Activated naive CD4-positive, alpha-beta T cell treated with anti-CD3 and anti-CD28 coated beads for 36 hours (primary cell): Measurements from ENCODE around the gene AIM2. TPM values are rescaled to one million over a fixed set of nuclear protein-coding genes. Genes with fewer than 3 reads are reported as not detected.

ENCODE experiments used
- CTCF ChIA-PET: fragments of 350-600 bp; sonication (Branson Sonifier 250); formaldehyde crosslinking; loops from one replicate; lab custom pipeline; 2021; ENCODE audit warnings: antibody characterized with exemption; lab: Charles Lee
- DNase-seq: peaks from one replicate; pipeline ENCODE4 v3.0.0-alpha.2; 2020
- H3K27ac Mint-ChIP-seq: one replicate; pipeline ENCODE4 v1.8.0; 2021; ENCODE audit warnings: mild to moderate bottlenecking, mixed read lengths
- H3K27me3 Mint-ChIP-seq: one replicate; pipeline ENCODE4 v1.8.0; 2021; ENCODE audit warnings: low read depth, mixed read lengths
- H3K36me3 Mint-ChIP-seq: one replicate; pipeline ENCODE4 v1.8.0; 2021; ENCODE audit warnings: low read depth, mixed read lengths
- H3K4me1 Mint-ChIP-seq: one replicate; pipeline ENCODE4 v1.8.0; 2021; ENCODE audit warnings: low read depth, mixed read lengths
- H3K4me3 Mint-ChIP-seq: one replicate; pipeline ENCODE4 v1.8.0; 2021; ENCODE audit warnings: mild to moderate bottlenecking, moderate library complexity, mixed read lengths
- H3K9me3 Mint-ChIP-seq: one replicate; pipeline ENCODE4 v1.8.0; 2021; ENCODE audit warnings: mixed read lengths
- intact Hi-C: fragments of 100-400 bp; cut with micrococcal nuclease; formaldehyde crosslinking; loops from one replicate; pipeline ENCODE4 v1.15.1; 2023
- total RNA-seq, 2 experiments: library from RNA; stranded (reverse); gene quantifications; one replicate each; pipeline ENCODE4 v1.2.3, GENCODE V29; 2021

The AIM2 gene
- total RNA-seq, 2 experiments from 2014 or later: 12.2 to 13.7 TPM

- no peak overlapping the region for H3K4me3 Mint-ChIP-seq
- peaks cover 49% of the 10 kb centered on the region for H3K4me1 Mint-ChIP-seq
- no peaks in the 10 kb centered on the region for H3K27me3 Mint-ChIP-seq
- H3K9me3 Mint-ChIP-seq: no peaks in the 10 kb centered on the region
- H3K36me3 Mint-ChIP-seq: no peaks in the 10 kb centered on the region
- DNase-seq: no peak
- H3K27ac Mint-ChIP-seq: peak overlapping the region; percentile 60
- CTCF ChIA-PET: interaction anchor here (1.0 to 5.0 kb wide), 2 partner anchors 14 to 74 kb away, joined by 3 to 50 read pairs; partner anchors contain the start of gene AIM2
- intact Hi-C loops: loop anchor here (1.0 kb wide), 1 partner anchor 14 kb away; no protein-coding TSS in a partner anchor
Measured at GRCh38 chr1:159091180-159091560, 14.6 kb upstream of the AIM2 start.

DNA sequence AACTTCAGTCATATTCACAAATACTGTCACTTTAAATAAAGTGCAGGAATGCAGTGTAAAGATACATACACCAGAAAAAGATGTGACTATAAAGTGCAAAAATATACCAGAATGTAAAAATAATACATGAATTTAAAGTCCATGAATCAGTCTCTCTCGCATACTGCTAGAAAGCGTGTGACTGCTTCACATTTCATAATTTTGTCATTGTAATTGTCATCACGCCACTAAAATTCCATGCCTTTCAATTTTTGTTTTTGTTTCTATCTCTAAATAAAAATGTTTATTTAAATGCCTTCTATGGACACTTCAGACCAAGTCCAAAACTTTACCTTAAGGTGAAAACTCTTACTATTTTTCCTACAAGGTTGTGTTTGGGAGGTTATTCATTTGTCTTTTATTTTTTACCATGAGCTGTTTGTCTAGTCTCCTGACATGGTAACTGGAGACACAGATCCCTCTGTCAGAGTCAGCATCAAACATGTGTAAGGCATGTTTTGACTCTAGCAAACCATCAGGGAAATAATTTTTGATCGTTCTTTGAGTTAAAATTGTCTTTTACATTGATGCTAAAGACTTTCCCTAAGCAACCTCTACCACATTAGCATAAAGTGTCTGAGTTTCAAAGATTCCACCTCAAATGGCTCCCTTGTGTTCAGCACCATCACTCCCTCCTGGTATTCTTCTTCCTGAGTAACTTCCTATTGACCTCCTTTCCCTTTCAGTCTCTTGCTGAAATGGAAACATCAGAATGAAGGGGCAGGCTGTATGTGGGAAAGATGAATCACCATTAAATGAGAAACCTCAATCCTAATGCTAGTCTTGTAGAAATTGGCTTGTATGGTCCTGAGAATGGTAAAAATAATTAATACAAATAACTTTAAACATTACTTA lies 14.0 kb upstream of the AIM2 start:
- no peaks in the 10 kb centered on the region for H3K9me3 Mint-ChIP-seq
- no peak overlapping the region for H3K4me3 Mint-ChIP-seq

DNA sequence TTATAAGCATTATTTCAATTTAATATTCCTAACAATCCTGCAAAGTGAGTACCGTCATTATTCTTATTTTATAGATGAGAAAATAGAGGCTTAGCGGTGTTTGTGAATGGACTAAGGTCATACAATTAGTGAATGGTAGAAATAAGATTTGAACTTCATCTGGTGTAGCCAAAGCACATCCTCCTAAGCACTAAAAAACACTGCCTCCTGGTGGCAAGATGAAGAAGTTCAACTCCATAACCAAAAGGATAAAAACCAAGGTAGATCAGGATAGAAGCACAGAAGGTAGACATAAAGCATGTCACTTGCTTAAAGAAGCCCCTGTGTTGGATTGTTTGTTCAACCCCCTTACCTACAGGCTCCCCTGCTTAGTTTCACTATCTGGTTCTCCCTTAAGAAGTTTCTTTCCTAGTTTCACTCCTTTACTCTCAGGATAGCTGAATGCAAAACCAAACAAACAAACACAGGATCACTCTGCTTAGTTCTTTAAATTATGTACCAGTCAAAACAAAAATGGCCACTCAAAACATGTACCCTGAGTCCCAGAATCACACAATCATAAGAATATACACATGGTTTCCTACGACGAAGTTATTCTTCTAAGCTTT lies 12.7 kb upstream of the AIM2 start:
- peaks cover 49% of the 10 kb centered on the region for H3K4me1 Mint-ChIP-seq
- CTCF ChIA-PET: interaction anchor here (0.7 to 5.0 kb wide), 9 partner anchors 12 to 121 kb away, joined by 3 to 50 read pairs (median 5); partner anchors contain the start of genes AIM2 and IFI16
- H3K36me3 Mint-ChIP-seq: no peaks in the 10 kb centered on the region
- H3K4me3 Mint-ChIP-seq: no peak overlapping the region
- peak overlapping the region; percentile 47 for H3K27ac Mint-ChIP-seq
- H3K27me3 Mint-ChIP-seq: no peaks in the 10 kb centered on the region
- intact Hi-C loops: loop anchor here (2.0 to 5.0 kb wide), 2 partner anchors 74 to 582 kb away; no protein-coding TSS in a partner anchor
- H3K9me3 Mint-ChIP-seq: no peaks in the 10 kb centered on the region
- DNase-seq: peak; percentile 44

More for the DNA sequence above, 14.0 kb upstream of the AIM2 start:
- Mint-ChIP-seq H3K4me1 (peaks cover 49% of the 10 kb centered on the region), H3K27me3 (no peaks in the 10 kb centered on the region), H3K27ac (peak overlapping the region; percentile 1), H3K36me3 (no peaks in the 10 kb centered on the region)
- no peak for DNase-seq
- intact Hi-C loops: loop anchor here (1.0 kb wide), 1 partner anchor 13 kb away; no protein-coding TSS in a partner anchor
- CTCF ChIA-PET: interaction anchor here (1.0 to 5.0 kb wide), 6 partner anchors 13 to 92 kb away, joined by 3 to 50 read pairs (median 7); partner anchors contain the start of gene AIM2

GRCh38 chr1:159088546-159089183 lies 12.1 kb upstream of the AIM2 start:
- H3K27ac Mint-ChIP-seq: peak overlapping the region; percentile 47
- DNase-seq: no peak
- no peaks in the 10 kb centered on the region for H3K27me3 Mint-ChIP-seq
- no peak overlapping the region for H3K4me3 Mint-ChIP-seq
- intact Hi-C loops: loop anchor here (2.0 to 5.0 kb wide), 2 partner anchors 74 to 581 kb away; no protein-coding TSS in a partner anchor
- H3K9me3 Mint-ChIP-seq: no peaks in the 10 kb centered on the region
- CTCF ChIA-PET: interaction anchor here (0.7 to 5.0 kb wide), 7 partner anchors 11 to 122 kb away, joined by 3 to 50 read pairs (median 6); partner anchors contain the start of genes AIM2 and IFI16
- no peaks in the 10 kb centered on the region for H3K36me3 Mint-ChIP-seq
- H3K4me1 Mint-ChIP-seq: peaks cover 49% of the 10 kb centered on the region

- DNase-seq: no peak
- Mint-ChIP-seq H3K4me3 (no peak overlapping the region), H3K4me1 (peaks cover 49% of the 10 kb centered on the region), H3K9me3 (no peaks in the 10 kb centered on the region), H3K36me3 (no peaks in the 10 kb centered on the region), H3K27me3 (no peaks in the 10 kb centered on the region), H3K27ac (no peak overlapping the region)
- intact Hi-C loops: loop anchor here (2.0 to 5.0 kb wide), 2 partner anchors 73 to 581 kb away; no protein-coding TSS in a partner anchor
- CTCF ChIA-PET: interaction anchor here (1.2 to 5.0 kb wide), 5 partner anchors 11 to 89 kb away, joined by 4 to 50 read pairs (median 8); partner anchors contain the start of gene AIM2
Measured at GRCh38 chr1:159088050-159088449, 11.5 kb upstream of the AIM2 start.

- no peak for DNase-seq
- Mint-ChIP-seq H3K27me3 (no peaks in the 10 kb centered on the region), H3K36me3 (no peaks in the 10 kb centered on the region), H3K4me1 (peaks cover 24% of the 10 kb centered on the region), H3K27ac (no peak overlapping the region), H3K9me3 (no peaks in the 10 kb centered on the region), H3K4me3 (no peak overlapping the region)
- intact Hi-C loops: loop anchor here (5.0 kb wide), 1 partner anchor 578 kb away; no protein-coding TSS in a partner anchor
- CTCF ChIA-PET: interaction anchor here (2.0 kb wide), 1 partner anchor 8 kb away, joined by 11 read pairs; the partner anchor contains the start of gene AIM2
Measured at GRCh38 chr1:159084867-159085266, 8.3 kb upstream of the AIM2 start.

DNA sequence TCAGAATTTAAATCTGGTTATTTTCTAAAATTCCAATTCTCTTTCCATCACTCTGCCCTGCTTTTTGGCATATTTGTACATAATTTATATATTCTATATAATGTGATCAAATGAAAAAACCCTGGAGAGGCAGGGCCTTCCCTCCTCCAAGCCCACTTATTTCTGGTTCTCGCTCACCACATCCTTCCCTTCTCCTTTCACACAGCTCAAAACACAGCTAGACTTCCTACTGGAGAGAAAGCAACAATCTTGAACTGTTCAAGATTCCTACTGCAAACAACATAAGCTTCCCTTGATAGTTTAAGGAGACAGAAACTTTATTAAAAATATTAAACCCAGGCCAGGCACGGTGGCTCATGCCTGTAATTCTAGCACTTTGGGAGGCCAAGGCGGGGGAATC lies 7.6 kb upstream of the AIM2 start:
- CTCF ChIA-PET: interaction anchor here (1.1 kb wide), 1 partner anchor 55 kb away, joined by 3 read pairs; no protein-coding TSS in a partner anchor
- H3K4me3 Mint-ChIP-seq: no peak overlapping the region
- H3K4me1 Mint-ChIP-seq: peaks cover 23% of the 10 kb centered on the region
- H3K27me3 Mint-ChIP-seq: no peaks in the 10 kb centered on the region
- no peak overlapping the region for H3K27ac Mint-ChIP-seq
- H3K36me3 Mint-ChIP-seq: no peaks in the 10 kb centered on the region
- DNase-seq: no peak
- no peaks in the 10 kb centered on the region for H3K9me3 Mint-ChIP-seq
- intact Hi-C loops: no loop called here

DNA sequence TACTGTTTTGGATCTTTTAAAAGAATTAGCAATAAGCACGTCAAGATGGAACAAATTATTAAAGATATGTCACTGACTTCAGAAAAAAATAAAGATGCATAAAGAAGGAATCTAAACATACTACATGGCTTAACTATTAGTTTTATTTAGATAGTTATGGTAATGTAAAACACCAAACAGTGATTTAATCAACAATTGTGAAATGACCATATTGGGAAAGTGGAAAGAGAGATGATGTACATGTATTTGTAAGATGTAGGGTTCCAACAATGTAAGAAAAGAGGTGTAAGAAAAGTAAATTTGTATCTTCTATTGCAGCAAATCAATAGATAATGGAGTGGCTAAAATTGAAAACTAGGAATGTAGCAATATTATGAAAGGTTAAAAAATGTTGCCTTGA lies 6.4 kb upstream of the AIM2 start:
- Mint-ChIP-seq H3K4me3 (no peak overlapping the region), H3K4me1 (peaks cover 15% of the 10 kb centered on the region), H3K36me3 (no peaks in the 10 kb centered on the region), H3K27me3 (no peaks in the 10 kb centered on the region), H3K27ac (no peak overlapping the region), H3K9me3 (no peaks in the 10 kb centered on the region)
- CTCF ChIA-PET: interaction anchor here (1.3 kb wide), 1 partner anchor 11 kb away, joined by 4 read pairs; no protein-coding TSS in a partner anchor
- no peak for DNase-seq
- intact Hi-C loops: no loop called here

DNA sequence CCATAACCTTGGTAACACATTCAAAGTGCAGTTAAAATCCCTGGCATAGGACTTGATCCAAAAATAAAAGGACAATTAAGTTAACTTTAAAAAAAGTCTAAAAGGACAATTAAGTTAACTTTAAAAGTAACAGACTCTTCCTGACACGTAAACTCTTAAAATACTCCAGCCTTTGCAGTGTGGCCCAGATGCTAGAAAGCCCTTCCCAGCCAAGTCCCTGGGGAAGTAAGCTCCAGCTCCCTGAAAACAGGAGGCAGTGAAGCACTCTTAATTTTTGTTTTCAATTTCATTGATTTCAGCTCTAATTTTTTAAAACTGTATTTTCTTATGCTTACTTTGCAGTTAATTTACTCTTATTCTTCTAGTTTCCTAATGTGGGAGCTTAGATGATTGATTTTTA lies 5.1 kb upstream of the AIM2 start:
- Mint-ChIP-seq H3K4me3 (no peak overlapping the region), H3K36me3 (no peaks in the 10 kb centered on the region), H3K4me1 (peaks cover 22% of the 10 kb centered on the region), H3K9me3 (no peaks in the 10 kb centered on the region), H3K27me3 (no peaks in the 10 kb centered on the region), H3K27ac (no peak overlapping the region)
- no peak for DNase-seq
- intact Hi-C loops: no loop called here
- CTCF ChIA-PET: interaction anchor here (0.5 to 1.1 kb wide), 2 partner anchors 9 to 554 kb away, joined by 3 read pairs; no protein-coding TSS in a partner anchor

GRCh38 chr1:159079525-159079924 lies 3.0 kb upstream of the AIM2 start:
- Mint-ChIP-seq H3K9me3 (no peaks in the 10 kb centered on the region), H3K4me1 (peaks cover 26% of the 10 kb centered on the region), H3K27me3 (no peaks in the 10 kb centered on the region), H3K27ac (no peak overlapping the region), H3K36me3 (no peaks in the 10 kb centered on the region), H3K4me3 (no peak overlapping the region)
- intact Hi-C loops: loop anchor here (5.0 to 10.0 kb wide), 6 partner anchors 425 to 1085 kb away; partner anchors contain the start of gene KIRREL1
- CTCF ChIA-PET: interaction anchor here (5.3 kb wide), 1 partner anchor 10 kb away, joined by 50 read pairs; no protein-coding TSS in a partner anchor
- peak; percentile 22 for DNase-seq
